Calu3 (cell line): ENCODE measurements around the gene SMIM14. TPM values are rescaled to one million over a fixed set of nuclear protein-coding genes. Genes with fewer than 3 reads are reported as not detected.

Experiments used
- BruUV-seq: library from RNA; stranded (reverse); fragments of 400-500 nt; replicated peaks from 2 replicates; lab custom pipeline; 2021; lab: Mats Ljungman, UMichigan
- CTCF ChIA-PET: fragments of 300-600 bp; sonication (Branson Sonifier 250); formaldehyde crosslinking; loops from one replicate; lab custom pipeline; 2022; ENCODE audit warnings: antibody characterized with exemption; lab: Charles Lee
- DNase-seq: peaks from one replicate; pipeline ENCODE4 v3.0.0; 2022
- H3K27ac Mint-ChIP-seq: one replicate; pipeline ENCODE4 v1.8.0; 2022; ENCODE audit warnings: mixed read lengths; ENCODE audit not compliant: unreplicated experiment
- H3K27me3 Mint-ChIP-seq: one replicate; pipeline ENCODE4 v1.8.0; 2022; ENCODE audit warnings: mixed read lengths; ENCODE audit not compliant: unreplicated experiment
- H3K36me3 Mint-ChIP-seq: one replicate; pipeline ENCODE4 v1.8.0; 2022; ENCODE audit warnings: mild to moderate bottlenecking, moderate library complexity, mixed read lengths; ENCODE audit not compliant: insufficient read depth, unreplicated experiment
- H3K4me1 Mint-ChIP-seq: one replicate; pipeline ENCODE4 v1.8.0; 2022; ENCODE audit warnings: mild to moderate bottlenecking, low read depth, mixed read lengths; ENCODE audit not compliant: unreplicated experiment
- H3K4me3 Mint-ChIP-seq: one replicate; pipeline ENCODE4 v1.8.0; 2022; ENCODE audit warnings: mild to moderate bottlenecking, low read depth, moderate library complexity, mixed read lengths; ENCODE audit not compliant: unreplicated experiment
- H3K9me3 Mint-ChIP-seq: one replicate; pipeline ENCODE4 v1.8.0; 2022; ENCODE audit warnings: low read depth, mixed read lengths; ENCODE audit not compliant: unreplicated experiment
- CTCF ChIP-seq: fragments of 200-600 bp; IDR thresholded peaks from one replicate; pipeline ENCODE4 v1.8.0; 2022; ENCODE audit warnings: antibody characterized with exemption; ENCODE audit not compliant: unreplicated experiment
- intact Hi-C: fragments of 100-400 bp; cut with micrococcal nuclease; formaldehyde crosslinking; loops from one replicate; pipeline ENCODE4 v1.10.0; 2022; ENCODE audit not compliant: unreplicated experiment
- total RNA-seq: library from RNA; stranded (reverse); gene quantifications from 2 replicates; pipeline ENCODE4 v1.2.3, GENCODE V29; 2022

The SMIM14 gene
- total RNA-seq, 1 experiment from 2014 or later = 22.2 TPM

- BruUV-seq = no TSS peak
- CTCF ChIA-PET = interaction anchor here (0.6 to 1.5 kb wide), 3 partner anchors 18 to 42 kb away, joined by 3 to 4 read pairs (median 3); partner anchors contain the start of gene UGDH
- no peaks in the 10 kb centered on the region for H3K27me3 Mint-ChIP-seq
- H3K27ac Mint-ChIP-seq = no peak overlapping the region
- intact Hi-C loops = no loop called here
- peaks cover 6% of the 10 kb centered on the region for H3K4me1 Mint-ChIP-seq
- H3K36me3 Mint-ChIP-seq = peaks cover 11% of the 10 kb centered on the region
- H3K4me3 Mint-ChIP-seq = no peak overlapping the region
- DNase-seq = no peak
- TF ChIP-seq CTCF = no peak
- peaks cover 6% of the 10 kb centered on the region for H3K9me3 Mint-ChIP-seq
Observed at GRCh38 chr4:39569209-39569608, 69.5 kb downstream of the SMIM14 start.

GRCh38 chr4:39568805-39569204, 69.9 kb downstream of the SMIM14 start:
- H3K4me3 Mint-ChIP-seq = no peak overlapping the region
- peaks cover 6% of the 10 kb centered on the region for H3K9me3 Mint-ChIP-seq
- CTCF ChIA-PET = interaction anchor here (0.6 to 1.5 kb wide), 4 partner anchors 8 to 42 kb away, joined by 3 to 4 read pairs (median 3); partner anchors contain the start of gene UGDH
- no peak overlapping the region for H3K27ac Mint-ChIP-seq
- peaks cover 6% of the 10 kb centered on the region for H3K4me1 Mint-ChIP-seq
- TF ChIP-seq CTCF = no peak
- peak; percentile 13 for DNase-seq
- H3K27me3 Mint-ChIP-seq = no peaks in the 10 kb centered on the region
- H3K36me3 Mint-ChIP-seq = peaks cover 11% of the 10 kb centered on the region
- BruUV-seq = no TSS peak
- intact Hi-C loops = no loop called here

GRCh38 chr4:39565878-39566600, 72.6 kb downstream of the SMIM14 start:
- no peak for TF ChIP-seq CTCF
- CTCF ChIA-PET = interaction anchor here (0.6 kb wide), 1 partner anchor 377 kb away, joined by 3 read pairs; no protein-coding TSS in a partner anchor

GRCh38 chr4:39563346-39563847, 75.3 kb downstream of the SMIM14 start:
- DNase-seq = no peak
- no peak overlapping the region for H3K27ac Mint-ChIP-seq
- peaks cover 11% of the 10 kb centered on the region for H3K4me1 Mint-ChIP-seq
- no peaks in the 10 kb centered on the region for H3K27me3 Mint-ChIP-seq
- intact Hi-C loops = no loop called here
- CTCF ChIA-PET = no interaction called here
- H3K4me3 Mint-ChIP-seq = no peak overlapping the region
- H3K36me3 Mint-ChIP-seq = peaks cover 7% of the 10 kb centered on the region
- no peak for TF ChIP-seq CTCF
- BruUV-seq = no TSS peak
- H3K9me3 Mint-ChIP-seq = peaks cover 6% of the 10 kb centered on the region

More at GRCh38 chr4:39565878-39566600, 72.6 kb downstream of the SMIM14 start:
- Mint-ChIP-seq H3K4me1 (peaks cover 6% of the 10 kb centered on the region), H3K36me3 (peaks cover 11% of the 10 kb centered on the region), H3K27ac (peak overlapping the region; percentile 67), H3K9me3 (peaks cover 6% of the 10 kb centered on the region), H3K4me3 (no peak overlapping the region), H3K27me3 (no peaks in the 10 kb centered on the region)
- no peak for DNase-seq
- intact Hi-C loops = no loop called here
- BruUV-seq = no TSS peak
